ENCODE data around the gene TTYH2.

TTYH2 gene

GRCh38 chr17:74237321-74237720 lies 23.9 kb downstream of the TTYH2 start:
- TF ChIP-seq CTCF (IDR thresholded peaks at IDR 0.05; ENCODE audit: extremely low read depth, missing control alignments) = no peak
- DNase-seq (ENCODE audit: low spot score) = no peak

DNA sequence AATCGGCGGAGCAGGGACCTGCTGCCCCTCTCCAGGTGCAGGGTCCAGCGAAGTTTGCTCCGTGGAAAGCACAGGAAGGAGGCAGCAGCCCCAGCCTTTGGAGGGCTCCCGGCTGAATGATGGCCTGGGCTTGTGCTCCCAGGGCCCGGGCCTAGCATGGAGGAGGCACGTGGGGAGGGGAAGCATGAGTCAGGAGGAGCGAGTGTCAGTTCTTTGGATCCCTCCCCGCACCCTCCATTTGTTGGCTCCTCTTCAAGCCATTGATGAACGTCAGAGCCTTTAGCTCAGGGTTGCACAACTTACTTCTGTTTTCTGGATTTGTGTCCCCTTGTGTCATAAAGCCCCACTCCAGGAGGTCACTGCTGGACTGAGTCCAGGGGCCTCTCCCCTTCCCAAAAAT lies 25.8 kb downstream of the TTYH2 start:
- TF ChIP-seq CTCF (IDR thresholded peaks at IDR 0.05; ENCODE audit: extremely low read depth, missing control alignments) = no peak
- DNase-seq (ENCODE audit: low spot score) = no peak

- TF ChIP-seq CTCF (IDR thresholded peaks at IDR 0.05; ENCODE audit: extremely low read depth, missing control alignments) = no peak
- no peak for DNase-seq (ENCODE audit: low spot score)
Measured at GRCh38 chr17:74240618-74241205, 27.3 kb downstream of the TTYH2 start.

- no peak for TF ChIP-seq CTCF (IDR thresholded peaks at IDR 0.05; ENCODE audit: extremely low read depth, missing control alignments)
Measured at GRCh38 chr17:74241431-74241830, 28.1 kb downstream of the TTYH2 start.

GRCh38 chr17:74241847-74242246 lies 28.5 kb downstream of the TTYH2 start:
- no peak for TF ChIP-seq CTCF (IDR thresholded peaks at IDR 0.05; ENCODE audit: extremely low read depth, missing control alignments)
- DNase-seq (ENCODE audit: low spot score) = no peak

More at GRCh38 chr17:74241431-74241830, 28.1 kb downstream of the TTYH2 start:
- no peak for DNase-seq (ENCODE audit: low spot score)

- no peak for DNase-seq (ENCODE audit: low spot score)
- TF ChIP-seq CTCF (IDR thresholded peaks at IDR 0.05; ENCODE audit: extremely low read depth, missing control alignments) = no peak
Measured at GRCh38 chr17:74243013-74243755, 29.8 kb downstream of the TTYH2 start.

GRCh38 chr17:74244128-74244527 lies 30.8 kb downstream of the TTYH2 start:
- DNase-seq (ENCODE audit: low spot score) = no peak
- TF ChIP-seq CTCF (IDR thresholded peaks at IDR 0.05; ENCODE audit: extremely low read depth, missing control alignments) = no peak
